Stomach smooth muscle (tissue), 2 donors: ENCODE results near the gene LTA4H.

ENCODE experiments used
- H3K27ac ChIP-seq: one replicate; pipeline ENCODE4 v1.7.0; 2013; ENCODE audit warnings: mild to moderate bottlenecking, low read length, inconsistent platforms
- H3K27me3 ChIP-seq, 2 donors: one replicate each; pipeline ENCODE4 v1.7.0; 2013; ENCODE audit warnings: low read length in 2 of 2; ENCODE audit not compliant: insufficient read depth in 2 of 2, control insufficient read depth in 1 of 2
- H3K36me3 ChIP-seq, 2 donors: one replicate each; pipeline ENCODE4 v1.7.0; 2013; ENCODE audit warnings: low read length in 2 of 2; ENCODE audit not compliant: control insufficient read depth in 2 of 2, insufficient read depth in 2 of 2
- H3K4me1 ChIP-seq: one replicate; pipeline ENCODE4 v1.7.0; 2013; ENCODE audit warnings: low read length; ENCODE audit not compliant: control insufficient read depth, insufficient read depth
- H3K4me3 ChIP-seq, 2 donors: one replicate each; pipeline ENCODE4 v1.7.0; 2013; ENCODE audit warnings: low read length in 2 of 2
- H3K9ac ChIP-seq, 2 donors: one replicate each; pipeline ENCODE4 v1.7.0; 2013; ENCODE audit warnings: low read length in 2 of 2, mild to moderate bottlenecking in 1 of 2
- H3K9me3 ChIP-seq, 2 donors: one replicate each; pipeline ENCODE4 v1.7.0; 2013; ENCODE audit warnings: low read length in 2 of 2; ENCODE audit not compliant: control insufficient read depth in 2 of 2
- donor health status: healthy.
- donor health status: Pancreatic carcinoma.

Gene LTA4H

DNA sequence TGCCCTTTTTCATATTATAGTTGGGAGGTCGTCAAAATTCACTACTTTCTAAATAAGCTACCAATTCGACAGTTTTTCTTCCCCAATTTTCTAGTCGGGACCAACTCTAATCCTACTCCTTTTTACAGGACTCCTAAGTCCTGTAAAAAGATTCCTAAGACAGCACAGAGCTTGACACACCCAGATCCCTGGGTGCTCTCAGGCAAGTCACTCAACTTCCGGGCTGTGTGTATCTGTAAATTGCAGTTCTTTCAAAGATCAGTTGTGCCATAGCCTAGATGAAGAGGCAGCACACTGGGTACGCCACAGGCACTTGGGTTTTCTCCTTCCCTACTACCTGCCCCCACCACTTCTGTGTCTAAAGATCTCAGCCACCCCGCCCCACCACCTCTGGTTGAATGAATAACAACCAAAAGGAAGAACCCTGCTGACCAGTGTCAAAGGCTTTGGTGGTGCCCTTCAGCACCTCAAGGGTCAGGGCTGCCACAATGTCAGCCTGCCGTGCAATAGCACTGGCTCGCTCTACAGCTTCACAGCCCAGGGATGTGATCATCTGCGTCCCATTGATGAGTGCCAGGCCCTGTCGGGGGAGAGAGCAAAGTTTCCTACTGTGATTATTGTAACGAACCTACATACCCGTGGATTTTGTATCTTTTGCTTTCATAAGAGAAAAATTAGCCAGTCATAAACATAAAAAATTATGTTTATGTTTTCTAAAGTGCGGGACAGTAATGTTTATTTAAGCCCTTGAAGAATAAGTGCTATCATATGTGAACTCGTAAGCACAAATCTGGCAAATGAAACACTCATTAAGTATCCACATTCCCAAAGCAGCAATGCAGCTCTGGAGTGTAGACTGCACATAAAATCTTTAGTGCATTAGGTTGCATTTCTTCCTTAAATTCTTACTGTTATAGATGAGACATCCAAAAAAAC, 48.5 kb downstream of the LTA4H start:
- Histone ChIP-seq H3K9ac (no peak overlapping the region), H3K27ac (no peak overlapping the region), H3K36me3 (no peaks in the 10 kb centered on the region), H3K9me3 (no peaks in the 10 kb centered on the region), H3K4me3 (no peak overlapping the region), H3K27me3 (no peaks in the 10 kb centered on the region), H3K4me1 (no peaks in the 10 kb centered on the region)

DNA sequence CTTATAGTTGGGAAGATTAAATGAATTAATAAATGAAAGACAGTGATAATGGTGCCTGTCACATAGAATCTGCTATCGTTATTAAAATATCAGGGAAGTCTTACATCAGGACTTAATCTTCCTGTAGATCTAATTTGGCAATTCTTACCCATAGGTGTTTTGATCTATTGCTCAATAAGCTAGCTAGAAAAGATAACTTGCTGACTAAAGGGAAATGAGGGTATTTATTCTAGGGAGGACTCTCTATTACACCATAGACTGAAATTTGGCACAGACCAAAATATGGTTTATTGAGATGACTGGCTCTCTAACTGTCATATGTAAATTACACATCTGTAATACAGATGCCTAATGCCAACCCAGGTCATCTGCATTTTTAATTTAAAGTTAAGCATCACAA, 50.7 kb downstream of the LTA4H start:
- Histone ChIP-seq H3K27ac (no peak overlapping the region), H3K4me3 (no peak overlapping the region), H3K36me3 (no peaks in the 10 kb centered on the region)

DNA sequence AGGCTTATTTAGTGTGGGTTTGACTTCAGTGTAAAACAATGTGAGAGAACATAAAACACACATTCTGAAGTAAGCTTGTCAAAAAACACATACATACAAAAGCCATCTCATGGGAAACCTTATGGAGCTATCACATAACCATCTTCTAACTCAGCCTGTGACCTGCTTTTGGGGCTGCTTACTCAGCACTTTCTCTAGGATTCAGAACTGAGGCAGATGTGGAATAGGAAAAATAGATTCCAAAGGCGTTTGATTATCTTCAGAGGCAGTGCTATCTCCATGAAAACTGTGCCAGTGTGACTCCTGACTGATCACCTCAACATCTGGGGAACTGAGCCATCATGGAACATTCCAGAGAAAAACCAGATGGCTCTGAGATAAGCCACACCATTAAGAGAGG, 52.8 kb downstream of the LTA4H start:
- Histone ChIP-seq H3K9ac (no peak overlapping the region), H3K9me3 (no peaks in the 10 kb centered on the region), H3K36me3 (no peaks in the 10 kb centered on the region), H3K27ac (no peak overlapping the region), H3K27me3 (no peaks in the 10 kb centered on the region), H3K4me3 (no peak overlapping the region), H3K4me1 (no peaks in the 10 kb centered on the region)

More for the DNA sequence above, 50.7 kb downstream of the LTA4H start:
- Histone ChIP-seq H3K9ac (no peak overlapping the region), H3K27me3 (no peaks in the 10 kb centered on the region), H3K4me1 (no peaks in the 10 kb centered on the region), H3K9me3 (no peaks in the 10 kb centered on the region)

DNA sequence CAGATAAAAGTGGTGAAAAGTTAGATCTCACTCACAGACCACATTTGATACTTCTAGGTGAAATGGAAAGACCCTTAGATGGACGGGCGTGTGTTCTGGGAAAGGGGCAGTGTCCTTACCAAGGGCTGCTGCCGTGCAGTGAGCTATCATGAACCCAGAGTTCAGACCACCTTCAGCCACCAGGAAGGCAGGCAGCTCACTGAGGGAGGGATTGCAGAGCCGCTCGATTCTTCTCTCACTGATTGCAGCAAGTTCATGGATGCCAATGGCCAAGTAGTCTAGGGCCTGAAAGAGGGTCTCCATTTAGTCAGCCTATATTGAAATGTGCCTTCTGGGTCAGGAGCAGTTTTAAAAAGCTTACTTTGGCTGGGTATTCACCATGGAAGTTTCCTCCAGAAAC, 55.0 kb downstream of the LTA4H start:
- Histone ChIP-seq H3K9ac (no peak overlapping the region), H3K27ac (no peak overlapping the region), H3K27me3 (no peaks in the 10 kb centered on the region), H3K4me1 (no peaks in the 10 kb centered on the region), H3K9me3 (no peaks in the 10 kb centered on the region), H3K36me3 (no peaks in the 10 kb centered on the region), H3K4me3 (no peak overlapping the region)

DNA sequence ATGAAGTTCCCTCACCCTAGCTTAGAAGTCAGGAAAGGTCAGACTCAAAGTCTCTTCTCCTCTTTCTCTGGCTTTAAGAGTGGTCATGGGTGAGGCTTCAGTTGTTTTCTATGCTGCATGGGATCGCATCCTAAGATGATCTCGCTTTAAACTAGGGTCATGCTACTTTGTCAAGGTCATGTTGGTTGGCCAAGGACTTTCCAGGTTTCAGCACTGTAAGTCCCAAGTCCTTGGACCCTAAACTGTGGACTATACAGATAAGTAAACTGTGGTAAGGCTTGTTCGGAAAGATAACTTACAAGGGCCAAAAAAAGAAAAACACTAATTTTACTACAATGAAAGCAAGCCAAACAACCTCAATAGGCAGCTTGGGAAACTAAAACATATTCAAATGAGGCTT, 56.6 kb downstream of the LTA4H start:
- no peak overlapping the region for H3K9ac ChIP-seq
- H3K4me1 ChIP-seq = no peaks in the 10 kb centered on the region
- H3K9me3 ChIP-seq = no peaks in the 10 kb centered on the region
- H3K36me3 ChIP-seq = no peaks in the 10 kb centered on the region
- H3K4me3 ChIP-seq = no peak overlapping the region
- no peak overlapping the region for H3K27ac ChIP-seq
- H3K27me3 ChIP-seq = no peaks in the 10 kb centered on the region

DNA sequence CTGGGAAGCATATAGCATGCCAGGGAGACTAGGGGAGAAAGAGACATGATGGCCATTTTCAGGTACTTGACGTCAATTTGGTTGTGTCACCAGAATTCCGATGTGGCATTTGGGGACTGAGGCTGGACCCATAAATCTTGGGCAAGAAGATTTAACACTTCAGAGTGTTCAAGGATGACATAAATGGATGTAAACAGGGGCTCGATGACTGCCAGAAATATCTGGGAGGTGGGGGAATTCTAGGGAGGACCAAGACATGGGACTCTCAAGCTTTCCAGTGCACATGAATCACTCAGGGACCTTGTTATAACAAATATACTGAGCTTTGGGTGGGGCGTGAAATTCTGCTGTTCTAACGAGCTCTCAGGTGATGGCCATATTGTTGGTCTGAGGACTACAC, 57.0 kb downstream of the LTA4H start:
- Histone ChIP-seq H3K36me3 (no peaks in the 10 kb centered on the region), H3K4me3 (no peak overlapping the region), H3K9me3 (no peaks in the 10 kb centered on the region), H3K4me1 (no peaks in the 10 kb centered on the region), H3K27me3 (no peaks in the 10 kb centered on the region), H3K27ac (no peak overlapping the region), H3K9ac (no peak overlapping the region)

DNA sequence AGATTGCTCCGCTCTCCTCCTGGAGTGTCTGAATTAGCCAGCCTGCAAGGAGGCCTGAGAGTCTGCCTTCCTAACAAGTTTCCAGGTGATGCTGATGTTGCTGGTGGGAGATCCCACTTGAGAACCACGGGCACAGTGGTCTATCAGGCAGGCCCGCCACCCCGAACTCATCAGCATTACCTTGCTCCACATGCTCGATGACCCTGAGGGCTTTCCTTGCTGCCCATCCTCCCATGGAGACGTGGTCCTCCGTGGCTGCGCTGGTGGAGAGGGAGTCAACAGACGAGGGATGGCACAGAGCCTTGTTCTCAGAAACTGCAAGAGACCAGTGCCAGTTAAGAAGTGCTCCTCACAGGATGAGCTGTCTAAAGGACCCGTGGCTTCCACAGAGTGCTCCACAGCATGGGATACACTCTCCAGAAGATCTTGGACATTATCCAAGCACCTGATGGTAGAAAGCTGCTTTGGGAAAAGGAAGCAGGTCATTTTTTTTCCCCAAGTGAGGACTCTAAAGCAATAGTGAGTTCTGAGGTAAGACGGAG, 57.6 kb downstream of the LTA4H start:
- no peaks in the 10 kb centered on the region for H3K4me1 ChIP-seq
- H3K27ac ChIP-seq = no peak overlapping the region
- H3K9ac ChIP-seq = no peak overlapping the region
- no peaks in the 10 kb centered on the region for H3K36me3 ChIP-seq
- H3K9me3 ChIP-seq = no peaks in the 10 kb centered on the region
- H3K4me3 ChIP-seq = no peak overlapping the region
- H3K27me3 ChIP-seq = no peaks in the 10 kb centered on the region

DNA sequence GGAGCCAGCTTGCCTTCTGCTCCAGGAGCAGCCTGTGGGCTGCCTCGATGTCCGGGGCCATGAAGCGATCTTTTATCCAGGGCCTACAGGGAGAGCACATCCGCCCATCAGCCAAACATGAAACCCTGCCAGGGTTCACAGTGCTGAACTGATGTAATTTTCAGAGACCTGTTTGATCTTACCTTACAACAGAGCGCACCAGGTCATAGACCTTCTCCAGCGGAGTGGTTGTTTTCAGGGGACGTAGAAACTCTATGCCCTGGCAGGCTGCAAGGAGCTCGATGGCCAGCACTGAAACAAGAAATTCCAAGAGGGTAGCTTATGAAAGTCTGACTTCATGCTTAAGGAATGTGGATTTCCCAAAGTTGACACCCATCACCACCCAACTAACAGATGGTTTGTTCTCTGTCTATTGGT, 59.0 kb downstream of the LTA4H start:
- H3K9me3 ChIP-seq = no peaks in the 10 kb centered on the region
- no peak overlapping the region for H3K9ac ChIP-seq
- H3K27me3 ChIP-seq = no peaks in the 10 kb centered on the region
- H3K27ac ChIP-seq = no peak overlapping the region
- H3K4me1 ChIP-seq = no peaks in the 10 kb centered on the region
- no peaks in the 10 kb centered on the region for H3K36me3 ChIP-seq
- H3K4me3 ChIP-seq = no peak overlapping the region

DNA sequence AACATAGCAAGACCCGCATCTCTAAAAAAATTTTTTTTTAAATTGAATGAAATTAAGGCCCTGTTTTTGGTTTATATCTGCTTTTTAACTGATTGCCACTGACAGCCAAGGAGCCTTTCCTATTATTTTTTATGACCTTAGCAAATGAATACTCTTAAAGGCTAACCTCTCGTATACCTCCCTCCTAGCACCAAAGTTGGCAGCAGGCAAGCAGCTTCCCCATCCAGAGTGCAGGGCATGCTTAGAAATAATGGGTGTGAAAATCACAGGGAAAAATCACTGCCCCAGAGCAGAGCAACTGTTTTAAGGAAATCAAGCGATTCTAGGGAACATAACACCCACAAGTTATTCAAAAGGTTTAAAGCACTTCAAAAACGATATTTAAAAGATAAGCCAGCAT, 59.9 kb downstream of the LTA4H start:
- Histone ChIP-seq H3K27ac (no peak overlapping the region), H3K36me3 (no peaks in the 10 kb centered on the region), H3K27me3 (no peaks in the 10 kb centered on the region), H3K4me1 (no peaks in the 10 kb centered on the region), H3K9ac (no peak overlapping the region), H3K9me3 (no peaks in the 10 kb centered on the region), H3K4me3 (no peak overlapping the region)

DNA sequence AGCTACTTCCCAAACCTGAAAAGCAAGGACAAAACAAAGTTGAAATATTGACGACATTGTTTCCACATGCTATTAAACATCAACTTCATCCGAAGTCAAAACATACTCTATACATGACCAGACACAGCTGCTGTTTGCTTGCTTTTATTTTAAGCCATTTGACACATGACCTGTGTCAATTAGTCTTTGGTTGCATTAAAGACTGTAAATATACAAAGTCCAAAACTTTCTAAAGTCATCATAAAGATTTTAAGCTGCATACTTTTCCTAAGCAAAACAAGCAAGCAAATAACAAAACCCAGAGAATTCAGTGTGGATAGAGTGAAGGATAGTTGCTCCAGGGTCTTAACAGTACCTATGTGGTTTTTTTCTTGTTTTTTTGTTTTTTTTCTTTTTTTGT, 61.0 kb downstream of the LTA4H start:
- Histone ChIP-seq H3K4me3 (no peak overlapping the region), H3K4me1 (no peaks in the 10 kb centered on the region), H3K36me3 (no peaks in the 10 kb centered on the region), H3K9ac (no peak overlapping the region), H3K27me3 (no peaks in the 10 kb centered on the region), H3K9me3 (no peaks in the 10 kb centered on the region), H3K27ac (no peak overlapping the region)

DNA sequence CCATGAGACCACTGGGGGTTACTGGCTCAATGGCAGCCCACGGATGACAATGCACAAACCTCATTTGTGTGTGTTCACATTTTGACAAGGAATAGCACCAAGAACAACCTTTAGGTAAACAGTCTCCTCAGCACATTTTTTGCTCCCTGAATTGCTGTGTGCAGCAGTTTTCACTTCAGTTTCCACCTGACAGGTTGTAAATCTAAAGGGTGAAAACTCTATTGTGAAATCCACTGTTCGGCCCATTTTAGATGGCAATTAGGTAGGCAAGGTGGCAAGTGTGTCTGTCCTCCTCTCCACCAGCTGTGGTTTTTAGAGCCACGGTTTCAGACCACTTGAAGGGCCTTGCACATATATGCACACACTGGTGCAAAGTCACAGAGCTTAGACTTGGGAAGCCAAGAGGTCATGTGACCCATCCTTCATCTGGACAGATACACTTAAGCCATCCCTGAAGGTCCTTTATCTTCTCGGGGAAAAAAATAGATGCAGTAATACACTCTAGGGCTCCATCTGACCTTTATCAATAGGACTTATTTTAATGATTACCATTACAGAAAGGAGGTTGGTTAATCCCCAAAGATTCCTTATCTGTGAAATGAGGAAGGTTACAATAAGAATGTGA, 62.4 kb downstream of the LTA4H start:
- no peak overlapping the region for H3K4me3 ChIP-seq
- no peaks in the 10 kb centered on the region for H3K4me1 ChIP-seq
- no peaks in the 10 kb centered on the region for H3K27me3 ChIP-seq
- H3K9me3 ChIP-seq = no peaks in the 10 kb centered on the region
- H3K9ac ChIP-seq = no peak overlapping the region
- H3K36me3 ChIP-seq = no peaks in the 10 kb centered on the region
- no peak overlapping the region for H3K27ac ChIP-seq
